ENCODE data around the gene HCK. TPM values are rescaled to one million over a fixed set of nuclear protein-coding genes. Genes with fewer than 3 reads are reported as not detected.

The HCK gene
- total RNA-seq, 1 donor from 2014 or later: 6.0 TPM

DNA sequence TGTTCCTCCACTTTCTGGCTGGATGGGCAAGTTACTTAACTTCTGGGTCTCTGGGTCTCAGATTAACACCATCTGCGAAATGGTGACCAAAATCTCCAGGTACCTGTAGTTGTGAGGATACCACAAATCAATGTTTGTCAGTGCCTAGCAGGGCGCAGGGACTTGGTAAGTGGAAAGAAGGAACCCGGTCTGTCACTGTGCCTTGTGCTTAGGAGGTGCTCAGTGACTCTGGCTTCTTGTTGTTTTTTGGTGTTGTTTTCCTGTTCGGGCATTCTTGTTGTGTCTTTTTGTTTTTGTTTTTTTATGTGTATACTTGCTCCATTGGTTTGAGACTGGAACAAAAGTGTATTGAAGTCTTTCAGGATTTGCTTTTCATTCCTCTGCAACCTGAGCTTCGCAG, 75.3 kb downstream of the HCK start:
- no peak for DNase-seq (ENCODE audit: low spot score)

DNA sequence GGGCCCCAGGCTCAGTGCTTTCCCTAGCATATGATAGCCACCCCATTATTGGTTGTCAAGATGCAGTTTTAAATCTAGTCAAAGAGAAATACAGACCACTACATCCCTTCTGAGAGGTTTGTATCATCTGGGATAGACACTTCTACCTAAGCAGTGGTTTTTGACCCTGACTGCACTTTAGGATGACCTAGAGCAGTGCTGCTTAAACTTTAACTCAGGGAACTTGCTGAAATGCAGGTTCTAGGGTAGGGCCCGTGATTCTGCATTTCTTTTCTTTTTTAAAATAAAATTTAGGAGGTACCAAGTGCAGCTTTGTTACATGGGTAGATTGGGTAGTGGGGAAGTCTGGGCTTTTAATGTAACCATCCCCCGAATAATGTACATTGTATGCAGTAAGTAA, 76.1 kb downstream of the HCK start:
- DNase-seq (ENCODE audit: low spot score): no peak

DNA sequence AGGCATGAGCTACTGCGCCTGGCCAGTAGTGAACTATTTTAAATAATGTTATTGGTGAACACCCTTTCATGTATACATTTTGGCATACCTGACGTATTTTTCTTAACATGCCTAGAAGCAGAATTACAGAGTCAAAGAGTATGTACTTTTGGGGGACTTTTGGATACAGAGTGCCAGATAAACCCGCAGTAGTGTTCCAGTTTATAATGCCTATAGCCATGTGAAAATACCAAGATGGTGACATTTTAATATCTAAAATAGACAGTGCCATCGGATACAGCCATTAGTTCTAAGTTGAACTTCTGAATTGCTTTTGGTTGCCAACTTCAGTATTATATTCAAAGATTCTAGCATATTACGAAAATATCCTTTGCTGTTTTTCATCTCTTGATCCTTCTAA, 77.8 kb downstream of the HCK start:
- DNase-seq (ENCODE audit: low spot score): no peak

DNA sequence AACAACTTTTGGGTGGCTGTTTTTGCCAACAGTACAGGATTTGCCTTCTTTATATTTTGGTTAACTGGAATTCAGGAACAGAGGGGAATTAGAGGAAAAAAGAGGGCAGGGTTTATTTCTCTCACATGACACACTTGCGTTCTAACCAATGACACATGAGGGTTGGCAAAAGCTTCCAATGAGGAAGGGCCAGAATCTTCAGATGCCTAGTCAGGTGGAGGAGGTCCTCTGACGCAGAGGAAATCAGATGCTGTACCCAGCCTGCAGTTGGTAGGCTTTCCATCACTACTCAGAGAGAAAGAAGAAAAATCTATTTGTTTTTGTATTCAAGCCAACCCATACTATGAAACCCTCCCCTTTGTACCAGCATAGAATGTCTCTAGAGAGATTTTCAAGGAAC, 78.3 kb downstream of the HCK start:
- no peak for DNase-seq (ENCODE audit: low spot score)

DNA sequence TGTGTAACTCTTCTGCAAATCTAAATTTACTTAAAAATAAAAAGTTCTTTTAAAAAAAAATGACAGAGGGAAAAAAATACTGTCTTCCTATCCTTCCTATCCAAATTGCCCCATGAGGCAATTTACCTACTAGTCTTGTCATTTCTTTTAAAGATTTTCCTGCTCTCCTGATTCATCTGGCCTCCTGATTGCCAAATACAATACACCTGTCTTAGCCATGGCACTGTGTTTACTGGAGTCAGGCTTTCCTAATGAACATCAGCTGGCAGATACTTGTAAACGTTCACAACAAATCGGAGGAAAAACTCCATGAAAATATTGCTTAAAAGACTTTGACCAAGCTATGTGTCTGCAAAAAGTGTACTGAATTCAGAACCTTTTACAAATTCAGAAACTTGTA, 78.9 kb downstream of the HCK start:
- no peak for DNase-seq (ENCODE audit: low spot score)

DNA sequence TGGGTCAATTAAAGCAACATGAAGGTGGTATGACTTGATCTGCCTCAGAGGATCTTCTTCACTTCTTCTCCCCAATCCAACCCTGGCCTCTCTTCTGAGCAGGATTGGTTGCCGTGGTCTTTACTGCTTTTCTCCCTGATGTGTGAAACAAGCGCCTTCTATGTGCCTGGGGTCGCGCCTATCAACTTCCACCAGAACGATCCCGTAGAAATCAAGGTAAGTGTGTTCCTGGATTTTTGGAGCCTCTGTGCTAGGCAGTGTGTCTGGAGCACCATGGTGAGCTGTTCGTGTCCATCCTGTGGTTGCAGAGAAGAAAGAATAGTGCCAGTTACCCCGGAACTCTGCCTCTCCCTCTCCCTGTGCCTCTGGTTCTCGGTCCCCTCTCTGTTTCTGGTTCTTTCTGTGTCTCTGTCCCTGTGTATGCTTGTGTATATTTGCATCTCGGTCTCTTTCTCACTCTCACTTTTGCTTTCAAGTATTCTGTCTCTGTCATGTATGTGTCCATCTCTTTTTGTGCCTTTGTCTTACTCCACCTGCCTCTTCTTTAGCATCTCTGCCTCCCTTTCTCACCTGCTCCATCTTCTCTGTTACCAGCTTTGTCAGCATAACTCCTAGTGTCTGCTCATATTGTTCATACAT, 81.0 kb downstream of the HCK start:
- no peak for DNase-seq (ENCODE audit: low spot score)

DNA sequence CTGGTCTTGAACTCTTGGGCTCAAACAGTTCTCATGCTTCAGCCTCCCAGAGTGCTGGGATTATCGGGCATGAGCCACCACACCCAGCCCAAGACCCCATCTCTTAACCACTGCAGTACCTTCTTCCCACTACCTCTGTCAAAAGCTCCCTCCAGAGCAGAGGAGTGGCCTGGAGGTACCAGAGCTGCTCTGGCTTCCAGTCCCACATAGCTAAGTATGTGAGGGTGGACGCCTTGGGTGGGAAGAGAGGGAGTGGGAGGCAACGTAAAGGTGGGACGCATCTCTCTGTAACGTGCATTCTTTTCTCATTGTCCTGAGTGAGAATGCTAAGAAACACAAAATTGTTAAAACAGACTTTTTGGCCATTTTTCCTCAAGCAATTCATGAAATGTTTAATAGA, 82.0 kb downstream of the HCK start:
- no peak for DNase-seq (ENCODE audit: low spot score)

DNA sequence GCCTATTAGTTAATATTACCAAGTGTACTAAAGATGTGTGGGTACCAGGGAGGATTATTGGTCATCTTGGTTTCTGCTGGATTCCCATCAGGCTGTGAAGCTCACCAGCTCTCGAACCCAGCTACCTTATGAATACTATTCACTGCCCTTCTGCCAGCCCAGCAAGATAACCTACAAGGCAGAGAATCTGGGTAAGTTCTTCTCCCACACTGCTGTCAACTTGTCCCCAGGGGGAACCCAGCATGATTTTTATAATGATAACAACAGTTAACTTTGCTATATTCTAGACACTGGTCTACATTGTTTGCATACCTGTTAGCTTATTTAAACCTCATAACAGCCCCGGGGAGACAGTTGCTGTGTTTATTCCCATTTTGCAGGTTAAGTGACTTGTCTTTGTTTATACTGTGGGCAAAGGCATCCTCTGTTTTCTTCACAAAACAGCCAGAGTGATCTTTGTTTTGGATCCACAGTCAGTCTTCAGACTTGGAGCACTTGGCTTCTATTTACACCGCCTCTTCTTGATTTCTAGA, 84.0 kb downstream of the HCK start:
- DNase-seq (ENCODE audit: low spot score): no peak

DNA sequence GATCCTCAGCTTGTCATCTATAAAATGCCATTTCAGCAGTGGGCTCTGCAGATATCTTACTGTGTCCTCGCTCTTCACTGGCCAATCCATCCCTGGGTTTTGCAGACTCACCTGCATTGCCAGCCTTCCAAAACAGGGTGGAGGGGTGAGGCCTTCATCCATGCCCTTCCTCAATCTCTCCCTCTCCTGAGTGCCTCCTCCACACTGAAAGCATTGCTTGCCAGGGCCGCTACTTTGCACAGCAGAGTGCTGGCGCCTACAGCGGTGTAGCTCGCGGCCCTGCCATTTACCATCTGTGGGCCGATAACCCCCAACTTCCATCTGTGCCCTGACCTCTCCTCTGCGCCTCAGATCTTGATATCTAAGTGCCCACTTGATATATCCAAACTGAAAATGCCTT, 86.9 kb downstream of the HCK start:
- DNase-seq (ENCODE audit: low spot score): no peak

DNA sequence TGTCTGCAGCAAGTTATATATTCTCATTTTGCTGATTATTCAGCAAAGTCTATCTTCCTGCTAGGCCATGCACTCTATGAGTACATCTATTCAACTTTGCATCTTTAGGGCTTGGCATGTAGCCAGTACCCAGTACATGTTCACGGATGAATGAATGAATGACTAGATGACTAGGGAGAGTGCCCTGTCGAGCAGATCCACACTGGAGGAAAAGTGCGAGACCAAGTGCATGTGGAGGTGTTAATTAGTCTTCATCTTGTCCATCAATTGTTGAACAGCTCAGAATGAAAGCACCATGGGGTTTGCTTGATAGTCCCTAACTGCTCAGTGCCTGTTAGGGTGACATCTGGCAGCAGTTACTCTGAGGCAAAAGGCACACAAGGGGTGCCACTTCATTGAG, 87.9 kb downstream of the HCK start:
- DNase-seq (ENCODE audit: low spot score): no peak

DNA sequence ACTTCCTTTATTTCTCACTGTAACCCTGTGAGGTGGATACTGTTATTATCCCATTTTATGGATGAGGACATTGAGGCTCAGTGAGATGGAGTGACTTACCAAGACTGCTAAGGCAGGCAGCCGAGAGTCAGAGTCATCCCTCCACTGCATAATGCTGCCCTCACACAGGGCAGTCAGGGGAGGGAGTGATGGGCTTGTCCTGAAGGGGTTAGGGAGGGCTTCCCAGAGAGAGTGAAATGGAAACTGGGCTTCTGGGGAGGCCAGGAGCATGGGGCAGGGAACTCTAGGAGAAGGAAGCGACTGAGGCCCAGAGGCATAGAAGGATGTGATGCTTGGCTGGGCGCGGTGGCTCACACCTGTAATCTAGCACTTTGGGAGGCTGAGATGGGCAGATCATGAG, 88.6 kb downstream of the HCK start:
- no peak for DNase-seq (ENCODE audit: low spot score)

DNA sequence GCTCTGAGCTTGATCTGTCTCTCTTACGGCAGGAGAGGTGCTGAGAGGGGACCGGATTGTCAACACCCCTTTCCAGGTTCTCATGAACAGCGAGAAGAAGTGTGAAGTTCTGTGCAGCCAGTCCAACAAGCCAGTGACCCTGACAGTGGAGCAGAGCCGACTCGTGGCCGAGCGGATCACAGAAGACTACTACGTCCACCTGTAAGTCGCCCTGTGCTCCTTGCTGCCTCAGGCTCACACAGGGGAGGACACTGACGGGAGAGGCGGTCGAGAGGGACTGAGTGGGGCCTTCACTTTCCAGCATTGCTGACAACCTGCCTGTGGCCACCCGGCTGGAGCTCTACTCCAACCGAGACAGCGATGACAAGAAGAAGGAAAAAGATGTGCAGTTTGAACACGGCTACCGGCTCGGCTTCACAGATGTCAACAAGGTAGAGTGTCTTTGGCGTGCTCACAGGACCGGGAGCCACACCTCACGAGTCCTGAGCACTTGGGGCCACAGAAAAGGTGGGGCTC, 89.5 kb downstream of the HCK start:
- DNase-seq (ENCODE audit: low spot score): no peak

DNA sequence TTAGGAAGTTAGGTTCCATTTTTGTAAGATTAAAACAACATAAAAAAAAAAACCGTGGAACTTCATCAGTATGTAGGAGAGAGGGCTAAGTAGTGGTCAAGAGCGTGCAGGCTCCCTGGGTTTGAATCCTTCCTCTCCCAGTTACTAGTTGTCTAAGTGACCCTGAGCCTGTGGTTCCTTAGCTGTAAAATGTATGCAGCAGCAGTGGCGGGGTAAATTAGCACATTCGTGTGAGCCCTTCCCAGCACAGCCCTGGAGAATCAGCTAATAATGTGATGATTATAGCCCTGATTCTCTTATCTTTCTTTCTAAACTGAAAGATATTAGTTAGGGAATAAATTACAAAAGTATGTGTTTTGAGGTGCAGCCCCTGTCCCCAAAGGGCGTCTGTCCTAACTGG, 90.0 kb downstream of the HCK start:
- DNase-seq (ENCODE audit: low spot score): no peak

DNA sequence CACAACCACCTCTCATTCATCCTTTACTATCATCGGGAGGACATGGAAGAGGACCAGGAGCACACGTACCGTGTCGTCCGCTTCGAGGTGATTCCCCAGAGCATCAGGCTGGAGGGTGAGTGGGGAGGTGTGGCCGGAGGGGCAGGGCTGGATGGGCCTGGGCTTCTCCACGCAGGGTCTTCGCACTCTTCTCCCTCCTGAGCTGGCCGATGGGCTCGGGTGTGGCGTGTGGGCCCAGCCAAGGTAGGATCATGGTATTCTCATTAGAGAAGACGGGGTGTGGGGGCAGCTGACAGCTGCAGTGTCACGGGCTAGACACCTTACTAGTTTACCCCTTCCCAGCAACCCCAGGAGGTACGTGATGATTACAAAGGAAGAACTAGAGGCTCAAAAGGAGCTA, 90.9 kb downstream of the HCK start:
- DNase-seq (ENCODE audit: low spot score): no peak

DNA sequence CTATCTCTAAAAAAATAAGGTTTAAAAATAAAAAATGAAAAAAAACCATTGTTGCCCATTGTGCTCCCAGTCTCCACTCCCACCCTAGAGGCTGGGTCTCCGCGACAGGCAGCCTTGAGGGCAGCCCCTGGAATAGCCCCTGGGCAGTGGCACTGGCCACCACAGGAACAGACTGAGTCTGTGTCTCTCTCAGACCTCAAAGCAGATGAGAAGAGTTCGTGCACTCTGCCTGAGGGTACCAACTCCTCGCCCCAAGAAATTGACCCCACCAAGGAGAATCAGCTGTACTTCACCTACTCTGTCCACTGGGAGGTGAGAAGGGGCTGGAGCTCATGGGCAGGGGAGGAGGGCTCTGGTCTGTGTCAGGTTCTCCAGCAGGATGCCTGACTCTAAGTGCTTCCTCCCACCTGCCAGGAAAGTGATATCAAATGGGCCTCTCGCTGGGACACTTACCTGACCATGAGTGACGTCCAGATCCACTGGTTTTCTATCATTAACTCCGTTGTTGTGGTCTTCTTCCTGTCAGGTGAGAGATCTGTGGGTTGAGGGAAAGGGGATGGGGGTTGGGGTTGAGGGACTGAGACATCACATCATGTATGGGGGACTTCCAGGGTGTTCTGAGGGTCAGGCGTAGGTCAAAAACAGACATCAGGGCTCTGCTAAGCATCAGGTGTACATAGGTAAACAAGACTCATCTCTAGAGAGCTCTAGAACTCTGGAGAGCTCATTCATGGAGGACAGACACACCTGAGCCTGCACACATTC, 93.0 kb downstream of the HCK start:
- DNase-seq (ENCODE audit: low spot score): no peak

DNA sequence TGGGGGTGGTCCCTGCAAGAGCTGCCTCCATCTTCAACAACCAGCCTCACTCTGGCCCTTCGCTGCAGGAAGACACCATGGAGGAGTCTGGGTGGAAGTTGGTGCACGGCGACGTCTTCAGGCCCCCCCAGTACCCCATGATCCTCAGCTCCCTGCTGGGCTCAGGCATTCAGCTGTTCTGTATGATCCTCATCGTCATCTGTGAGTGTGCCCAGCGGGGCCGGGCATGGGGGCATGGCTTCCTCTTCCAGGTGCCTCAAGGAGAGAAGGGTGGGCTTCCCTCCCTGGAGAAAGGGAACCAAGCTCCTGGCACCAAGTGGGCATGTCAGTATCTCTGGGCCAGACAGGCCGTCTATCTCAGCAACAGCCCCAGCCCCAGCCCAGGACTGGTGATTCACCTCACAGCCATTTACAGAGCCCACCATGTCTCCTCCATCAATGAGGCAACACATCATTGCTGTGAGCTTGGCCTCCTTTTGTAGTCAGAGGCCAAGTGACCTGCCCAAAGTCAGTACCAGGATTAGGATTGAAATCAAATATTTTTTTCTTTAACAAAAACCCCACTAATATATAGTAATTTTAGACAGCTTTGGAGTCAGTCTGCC, 97.6 kb downstream of the HCK start:
- no peak for DNase-seq (ENCODE audit: low spot score)

DNA sequence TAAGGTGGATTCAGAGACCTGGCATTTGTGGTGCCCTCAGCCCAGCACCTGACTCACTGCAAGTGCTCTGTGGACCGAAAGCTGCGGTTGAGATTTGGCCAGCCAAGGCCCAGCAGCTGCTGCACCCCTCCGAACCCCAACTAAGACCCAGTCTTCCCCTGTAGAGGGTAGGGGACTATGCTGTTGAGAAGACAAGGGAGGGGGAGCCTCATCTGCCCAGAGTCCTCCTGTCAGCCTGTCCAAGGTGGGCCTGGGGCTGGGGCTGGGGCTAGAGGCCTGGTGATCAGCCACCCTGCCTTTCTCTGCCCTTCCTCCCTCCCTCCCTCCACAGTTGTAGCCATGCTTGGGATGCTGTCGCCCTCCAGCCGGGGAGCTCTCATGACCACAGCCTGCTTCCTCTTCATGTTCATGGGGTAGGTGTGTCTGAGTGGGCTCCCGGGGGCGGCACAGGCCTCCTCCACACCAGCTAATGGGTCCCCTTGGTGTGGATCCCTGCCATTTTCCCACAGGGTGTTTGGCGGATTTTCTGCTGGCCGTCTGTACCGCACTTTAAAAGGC, 98.3 kb downstream of the HCK start:
- no peak for DNase-seq (ENCODE audit: low spot score)

Other genes starting within 250 kb of the HCK start
- gene MYLK2, start 232.9 kb upstream of the HCK start, total RNA-seq (ENCODE audit: insufficient read depth, low replicate concordance): 0.72 TPM
- 0.72 TPM for gene FOXS1, start 206.6 kb upstream of the HCK start, total RNA-seq (ENCODE audit: insufficient read depth, low replicate concordance)
- gene DUSP15, start 181.7 kb upstream of the HCK start, total RNA-seq (ENCODE audit: insufficient read depth, low replicate concordance): 6.0 TPM
- gene TTLL9, start 181.6 kb upstream of the HCK start, total RNA-seq (ENCODE audit: insufficient read depth, low replicate concordance): 5.8 TPM
- 1.2 TPM for gene PDRG1, start 100.2 kb upstream of the HCK start, total RNA-seq (ENCODE audit: insufficient read depth, low replicate concordance)
- gene XKR7, start 84.1 kb upstream of the HCK start, total RNA-seq (ENCODE audit: insufficient read depth, low replicate concordance): 0.48 TPM
- 7.9 TPM for gene CCM2L, start 41.8 kb upstream of the HCK start, total RNA-seq (ENCODE audit: insufficient read depth, low replicate concordance)
- 12.5 TPM for gene TM9SF4, start 57.5 kb downstream of the HCK start, total RNA-seq (ENCODE audit: insufficient read depth, low replicate concordance)
- gene PLAGL2, start 155.5 kb downstream of the HCK start, total RNA-seq (ENCODE audit: insufficient read depth, low replicate concordance): 1.2 TPM
- gene POFUT1, start 155.6 kb downstream of the HCK start, total RNA-seq (ENCODE audit: insufficient read depth, low replicate concordance): 43.1 TPM
- gene KIF3B, start 225.4 kb downstream of the HCK start, total RNA-seq (ENCODE audit: insufficient read depth, low replicate concordance): 20.0 TPM